Trophoblast cell (in vitro differentiated cells and primary cell): Measurements from ENCODE around the gene CSH1.

Experiments used
- DNase-seq, 2 donors: peaks; one replicate each; pipeline ENCODE4 v3.0.0-alpha.2; 2016
- H2AFZ ChIP-seq: 2 replicates; pipeline ENCODE4 v1.6.1; 2013; ENCODE audit warnings: low read length, moderate library complexity, mild to moderate bottlenecking; ENCODE audit not compliant: insufficient read depth, poor library complexity
- H2AK5ac ChIP-seq: 2 replicates; pipeline ENCODE4 v1.6.1; 2013; ENCODE audit warnings: mild to moderate bottlenecking, low read length
- H2BK120ac ChIP-seq: 2 replicates; pipeline ENCODE4 v1.6.1; 2013; ENCODE audit warnings: low read length, mild to moderate bottlenecking, moderate library complexity; ENCODE audit not compliant: insufficient read depth, poor library complexity
- H2BK12ac ChIP-seq: 2 replicates; pipeline ENCODE4 v1.6.1; 2013; ENCODE audit warnings: mild to moderate bottlenecking, low read length, moderate library complexity
- H2BK5ac ChIP-seq: 2 replicates; pipeline ENCODE4 v1.6.1; 2013; ENCODE audit warnings: low read length, low read depth, moderate library complexity, mild to moderate bottlenecking; ENCODE audit not compliant: poor library complexity
- H3K14ac ChIP-seq: 2 replicates; pipeline ENCODE4 v1.6.1; 2013; ENCODE audit warnings: mild to moderate bottlenecking, low read length
- H3K18ac ChIP-seq: 2 replicates; pipeline ENCODE4 v1.6.1; 2013; ENCODE audit warnings: mild to moderate bottlenecking, low read length
- H3K23ac ChIP-seq: 2 replicates; pipeline ENCODE4 v1.6.1; 2013; ENCODE audit warnings: low read length
- H3K27ac ChIP-seq: 2 replicates; pipeline ENCODE4 v1.5.1; 2013; ENCODE audit warnings: low read depth, mild to moderate bottlenecking, inconsistent platforms, low read length, moderate library complexity
- H3K27me3 ChIP-seq: 2 replicates; pipeline ENCODE4 v1.6.1; 2013; ENCODE audit warnings: inconsistent platforms, mild to moderate bottlenecking, low read length, moderate library complexity; ENCODE audit not compliant: insufficient read depth
- H3K36me3 ChIP-seq, 2 experiments: 1 replicate in 1 of 2; 2 replicates in 1 of 2; pipeline ENCODE4 v1.6.1; 2013; ENCODE audit warnings: low read length in 2 of 2, mild to moderate bottlenecking in 2 of 2, moderate library complexity in 1 of 2; ENCODE audit not compliant: insufficient read depth in 2 of 2, control insufficient read depth in 1 of 2
- H3K4ac ChIP-seq: 2 replicates; pipeline ENCODE4 v1.6.1; 2013; ENCODE audit warnings: low read depth, mild to moderate bottlenecking, low read length, moderate library complexity
- H3K4me1 ChIP-seq, 2 experiments: 1 replicate in 1 of 2; 2 replicates in 1 of 2; pipeline ENCODE4 v1.6.1; 2013; ENCODE audit warnings: low read length in 2 of 2, mild to moderate bottlenecking in 2 of 2, moderate library complexity in 1 of 2; ENCODE audit not compliant: insufficient read depth in 2 of 2, control insufficient read depth in 1 of 2
- H3K4me2 ChIP-seq: 2 replicates; pipeline ENCODE4 v1.6.1; 2013; ENCODE audit warnings: inconsistent platforms, mild to moderate bottlenecking, low read length, moderate library complexity
- H3K4me3 ChIP-seq: 2 replicates; pipeline ENCODE4 v1.5.1; 2013; ENCODE audit warnings: mild to moderate bottlenecking, low read depth, low read length, inconsistent platforms
- H3K79me1 ChIP-seq: one replicate; pipeline ENCODE4 v1.6.1; 2013; ENCODE audit warnings: low read length
- H3K79me2 ChIP-seq: 2 replicates; pipeline ENCODE4 v1.6.1; 2013; ENCODE audit warnings: low read length, mild to moderate bottlenecking; ENCODE audit not compliant: control insufficient read depth, insufficient read depth, poor library complexity
- H3K9ac ChIP-seq: 2 replicates; pipeline ENCODE4 v1.6.1; 2013; ENCODE audit warnings: mild to moderate bottlenecking, low read length
- H3K9me3 ChIP-seq: 2 replicates; pipeline ENCODE4 v1.6.1; 2013; ENCODE audit warnings: low read depth, mild to moderate bottlenecking, control low read depth, inconsistent platforms, low read length; ENCODE audit not compliant: insufficient read depth
- H4K12ac ChIP-seq: 2 replicates; pipeline ENCODE4 v1.6.1; 2013; ENCODE audit warnings: low read depth, mild to moderate bottlenecking, low read length, moderate library complexity
- H4K8ac ChIP-seq: 2 replicates; pipeline ENCODE4 v1.6.1; 2013; ENCODE audit warnings: low read depth, mild to moderate bottlenecking, low read length, moderate library complexity
- H4K91ac ChIP-seq: one replicate; pipeline ENCODE4 v1.6.1; 2013; ENCODE audit warnings: low read depth, mild to moderate bottlenecking, low read length, moderate library complexity
- WGBS: extraction: QIAGEN DNeasy Blood & Tissue Kit; methylation state at CpG from one replicate; pipeline ENCODE4 v1.1.7; 2013; ENCODE audit warnings: missing lambda C conversion rate; ENCODE audit not compliant: insufficient read length, insufficient coverage; ENCODE audit errors: extremely low coverage; 5-methylcytosine and 5-hydroxymethylcytosine counted together

Gene CSH1

DNA sequence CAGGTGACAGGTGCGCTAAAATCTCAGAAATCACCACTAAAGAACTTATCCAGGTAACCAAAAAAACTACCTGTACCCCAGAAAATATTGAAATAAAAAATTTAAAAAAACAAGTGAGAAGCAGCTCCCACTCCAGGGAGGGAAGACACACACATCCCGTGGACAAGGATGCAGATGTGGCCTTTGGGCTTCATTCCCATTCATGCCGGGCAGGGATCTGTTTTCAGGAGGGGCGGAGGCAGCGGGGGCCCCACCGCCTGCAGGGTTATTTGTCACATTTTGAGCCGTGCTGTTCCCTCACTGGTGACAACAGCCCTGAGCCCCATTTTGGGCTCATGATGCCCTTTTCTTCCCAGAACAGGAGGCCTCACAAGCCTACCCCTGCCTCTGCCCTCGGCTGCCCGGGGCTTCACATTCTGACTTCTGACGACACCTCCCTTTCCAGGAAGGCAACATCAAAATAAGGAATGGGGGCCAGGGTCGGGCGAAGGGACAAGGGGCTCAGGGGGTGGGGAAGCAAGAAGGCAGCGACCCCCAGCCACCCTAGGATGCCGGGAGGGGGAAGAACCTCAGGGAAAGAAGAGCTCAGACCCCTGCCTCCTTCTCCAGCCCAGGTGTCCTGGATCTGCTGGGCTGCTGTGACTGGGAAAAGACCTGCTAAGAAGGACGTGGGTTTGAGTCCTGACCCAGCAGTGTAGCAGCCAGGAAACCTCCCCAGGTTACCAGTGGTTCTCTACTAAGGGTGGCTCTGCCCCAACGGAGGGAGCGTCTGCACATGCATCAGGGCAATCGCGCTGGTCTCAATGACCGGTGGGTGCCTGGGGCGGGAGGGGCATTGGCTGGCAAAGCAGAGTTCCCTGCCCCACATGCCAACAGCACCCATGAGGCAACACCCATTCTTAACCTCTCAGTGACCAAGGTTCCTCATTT, 38.1 kb upstream of the CSH1 start:
- WGBS: no CpG with 5 or more reads among the region's 21 CpGs
- DNase-seq: no peak
- Histone ChIP-seq H3K14ac (no peak overlapping the region), H3K9me3 (no peaks in the 10 kb centered on the region), H2BK5ac (no peak overlapping the region), H3K36me3 (no peaks in the 10 kb centered on the region), H3K23ac (no peak overlapping the region), H3K27me3 (no peaks in the 10 kb centered on the region), H3K79me1 (no peaks in the 10 kb centered on the region), H4K91ac (no peak overlapping the region), H2BK120ac (no peak overlapping the region), H3K79me2 (no peaks in the 10 kb centered on the region), H3K4ac (no peak overlapping the region), H3K9ac (no peak overlapping the region), H2AFZ (no peak overlapping the region), H3K4me2 (no peak overlapping the region), H3K4me3 (no peak overlapping the region), H2BK12ac (no peak overlapping the region), H3K18ac (no peak overlapping the region), H4K12ac (no peak overlapping the region), H3K27ac (no peak overlapping the region), H2AK5ac (no peak overlapping the region), H4K8ac (no peak overlapping the region), H3K4me1 (no peaks in the 10 kb centered on the region)

DNA sequence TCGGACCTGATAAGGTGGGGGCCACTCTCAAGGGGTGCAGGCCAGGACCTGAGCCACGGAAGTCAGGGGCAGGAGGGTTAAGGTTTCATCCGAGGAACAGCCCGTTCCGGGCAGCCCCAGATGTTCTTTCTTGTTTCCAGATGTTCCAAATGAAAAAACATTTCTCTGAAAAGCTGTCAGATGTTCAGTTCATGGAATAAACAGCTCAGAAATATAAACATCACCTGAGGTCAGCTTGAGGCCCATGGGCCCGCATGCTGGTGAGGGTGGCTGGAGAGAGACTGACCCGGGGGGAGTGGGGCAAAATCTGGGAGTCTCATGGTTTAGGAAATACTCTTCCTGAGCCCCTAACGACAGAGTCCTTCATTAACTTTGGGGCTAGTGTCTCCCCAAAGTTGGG, 37.2 kb upstream of the CSH1 start:
- Histone ChIP-seq H2AK5ac (no peak overlapping the region), H2BK5ac (no peak overlapping the region), H3K14ac (no peak overlapping the region), H2AFZ (no peak overlapping the region), H2BK12ac (no peak overlapping the region), H3K23ac (no peak overlapping the region), H3K4me2 (no peak overlapping the region), H3K79me2 (no peaks in the 10 kb centered on the region), H4K91ac (no peak overlapping the region), H3K4me1 (no peaks in the 10 kb centered on the region), H3K36me3 (no peaks in the 10 kb centered on the region), H3K27me3 (no peaks in the 10 kb centered on the region), H3K4ac (no peak overlapping the region), H2BK120ac (no peak overlapping the region), H3K9ac (no peak overlapping the region), H3K18ac (no peak overlapping the region), H3K79me1 (no peaks in the 10 kb centered on the region), H3K4me3 (no peak overlapping the region), H4K12ac (no peak overlapping the region), H4K8ac (no peak overlapping the region), H3K9me3 (no peaks in the 10 kb centered on the region), H3K27ac (no peak overlapping the region)
- no peak for DNase-seq
- no CpG with 5 or more reads among the region's 8 CpGs for WGBS

DNA sequence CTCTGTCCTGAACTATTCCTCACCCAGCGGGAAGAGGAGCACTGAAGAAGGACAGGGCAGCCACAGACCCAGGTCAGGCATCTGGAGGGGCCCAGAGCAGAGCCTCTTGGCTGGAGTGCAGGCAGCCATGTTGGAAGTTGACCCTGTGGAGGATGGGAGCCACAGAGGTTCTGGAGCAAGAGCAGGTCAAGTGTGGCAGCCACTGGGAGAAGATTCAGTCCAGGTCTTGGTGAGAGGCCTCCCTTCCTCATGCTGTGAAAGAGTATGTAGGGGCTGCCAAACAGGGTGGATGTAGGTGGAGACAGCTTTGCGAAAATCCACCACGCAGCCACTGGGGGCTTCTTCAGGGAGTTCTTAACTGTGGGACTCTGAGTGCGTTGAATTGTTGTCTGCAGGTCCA, 36.3 kb upstream of the CSH1 start:
- Histone ChIP-seq H4K12ac (no peak overlapping the region), H3K36me3 (no peaks in the 10 kb centered on the region), H3K79me2 (no peaks in the 10 kb centered on the region), H3K9me3 (no peaks in the 10 kb centered on the region), H2BK120ac (no peak overlapping the region), H2BK12ac (no peak overlapping the region), H2BK5ac (no peak overlapping the region), H3K4me3 (no peak overlapping the region), H4K8ac (no peak overlapping the region), H2AFZ (no peak overlapping the region), H2AK5ac (no peak overlapping the region), H3K9ac (no peak overlapping the region), H3K23ac (no peak overlapping the region), H3K4me1 (no peaks in the 10 kb centered on the region), H3K18ac (no peak overlapping the region), H3K4me2 (no peak overlapping the region), H3K4ac (no peak overlapping the region), H4K91ac (no peak overlapping the region), H3K79me1 (no peaks in the 10 kb centered on the region), H3K27me3 (no peaks in the 10 kb centered on the region), H3K14ac (no peak overlapping the region), H3K27ac (no peak overlapping the region)
- DNase-seq: no peak
- WGBS: no CpG with 5 or more reads among the region's 4 CpGs

DNA sequence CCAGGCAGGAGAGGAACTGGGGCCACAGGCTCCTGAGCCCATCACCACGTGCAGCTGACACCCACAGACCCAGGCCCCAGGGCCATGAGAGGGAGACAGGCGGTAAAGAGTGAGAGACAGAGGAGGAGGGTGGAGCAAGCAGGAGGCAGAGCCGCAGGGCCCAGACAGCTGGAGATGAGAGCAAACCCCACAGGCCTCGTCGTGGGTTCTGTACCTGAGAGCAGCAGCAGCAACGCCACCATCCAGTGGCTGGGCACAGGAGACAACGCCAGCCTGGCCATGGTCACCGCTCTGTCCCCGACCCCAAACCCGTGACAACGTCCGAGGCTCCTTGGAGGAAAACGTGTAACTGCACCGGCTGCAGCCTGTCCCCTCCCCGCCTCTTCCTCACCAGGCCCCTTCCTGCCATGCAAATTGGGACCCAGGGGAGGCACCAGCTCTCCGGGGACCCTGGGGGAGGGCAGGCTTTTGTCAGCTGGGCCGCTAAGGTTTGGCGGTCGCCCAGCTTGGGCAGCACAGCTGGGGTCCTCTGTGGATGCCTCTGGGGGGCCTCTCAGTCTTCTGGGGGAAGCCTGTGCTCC, 35.7 kb upstream of the CSH1 start, which contains the start of gene CD79B:
TSS of gene CD79B (minus strand) at position 351 of the 581 bp plus-strand sequence. CDS start at position 281, 70 bp downstream.
- no peak within 1 kb of the TSS for H4K8ac ChIP-seq
- H2BK5ac ChIP-seq: no peak within 1 kb of the TSS
- H2BK12ac ChIP-seq: no peak within 1 kb of the TSS
- no peak within 1 kb of the TSS for H3K4me2 ChIP-seq
- H3K79me2 ChIP-seq: no peaks in the 10 kb centered on the region
- H3K9me3 ChIP-seq: peaks cover 2% of the 10 kb centered on the region
- no peak within 1 kb of the TSS for H2AK5ac ChIP-seq
- H3K23ac ChIP-seq: no peak within 1 kb of the TSS
- no peaks in the 10 kb centered on the region for H3K36me3 ChIP-seq
- H4K12ac ChIP-seq: no peak within 1 kb of the TSS
- H3K4me1 ChIP-seq: no peaks in the 10 kb centered on the region
- H3K79me1 ChIP-seq: no peaks in the 10 kb centered on the region
- no peak within 1 kb of the TSS for H4K91ac ChIP-seq
- DNase-seq: no peak
- H3K27ac ChIP-seq: no peak within 1 kb of the TSS
- no peak within 1 kb of the TSS for H3K4me3 ChIP-seq
- no peak within 1 kb of the TSS for H3K4ac ChIP-seq
- H2BK120ac ChIP-seq: no peak within 1 kb of the TSS
- H3K14ac ChIP-seq: no peak within 1 kb of the TSS
- H3K18ac ChIP-seq: no peak within 1 kb of the TSS
- WGBS: no CpG with 5 or more reads among the region's 19 CpGs
- H3K27me3 ChIP-seq: no peaks in the 10 kb centered on the region
- H3K9ac ChIP-seq: no peak within 1 kb of the TSS
- peak within 1 kb of the TSS; percentile 52 for H2AFZ ChIP-seq
